ENCODE data around the gene TOX3.

The TOX3 gene

DNA sequence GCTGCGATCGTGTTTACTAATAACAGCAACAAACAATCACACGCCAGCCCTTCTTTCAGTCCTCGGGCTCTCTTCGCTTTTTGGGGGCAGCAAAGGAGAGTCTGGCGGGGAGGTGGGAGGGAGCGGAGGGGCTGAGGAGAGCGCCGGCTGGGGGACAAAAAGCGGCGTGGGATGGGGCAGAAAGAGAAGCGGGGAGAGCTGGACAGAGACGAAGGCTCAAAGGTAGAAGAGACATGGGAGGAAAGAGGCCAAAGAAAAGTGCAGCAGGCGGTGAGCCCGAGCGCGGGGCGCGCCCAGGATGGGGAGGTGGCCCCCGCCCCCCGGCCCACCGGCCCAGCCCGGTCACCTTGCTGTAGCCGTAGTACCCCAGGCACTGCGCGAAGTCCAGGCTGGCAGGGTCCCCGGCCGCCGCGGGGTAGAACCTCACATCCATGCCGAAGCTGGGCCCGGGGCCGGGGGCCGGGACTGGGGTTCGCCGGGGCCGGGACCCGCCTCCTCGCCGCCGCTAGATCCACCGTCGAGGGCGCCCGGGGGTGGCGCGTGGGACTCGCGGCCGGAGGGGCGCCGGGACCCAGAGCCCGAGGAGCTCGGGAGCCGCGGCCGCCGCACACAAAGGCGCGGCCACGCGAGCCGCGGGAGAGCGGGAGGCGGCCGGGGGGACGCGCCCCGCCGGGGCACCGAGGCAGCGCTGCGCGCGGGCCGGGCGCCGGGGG is 496 bp downstream of the TOX3 start:
- Histone ChIP-seq H3K4ac (ENCODE audit: low read length) (peak overlapping the region; percentile 81), H3K27ac (replicated peaks; ENCODE audit: low read length) (peak overlapping the region; percentile 77), H2AK5ac (ENCODE audit: low read depth, low read length) (peak overlapping the region; percentile 90), H3K14ac (ENCODE audit: low read length) (peak overlapping the region; percentile 90), H3K79me1 (ENCODE audit: low read depth, low read length) (peaks cover 7% of the 10 kb centered on the region), H2AFZ (ENCODE audit: low read length) (peak overlapping the region; percentile 64), H3K4me1 (ENCODE audit: control insufficient read depth in 2 of 2, insufficient read depth in 1 of 2, low read depth in 1 of 2, low read length in 2 of 2) (peaks cover 10 to 41% of the 10 kb centered on the region in 2 donors), H3K23ac (ENCODE audit: low read depth, low read length, poor library complexity) (peak overlapping the region; percentile 61), H3K4me3 (ENCODE audit: low read length in 2 of 2) (peak overlapping the region; percentile 90 to 98), H4K91ac (ENCODE audit: low read depth, low read length, poor library complexity) (no peak overlapping the region), H3K9me3 (replicated peaks in 1 of 2; ENCODE audit: control insufficient read depth in 2 of 2, insufficient read depth in 1 of 2, low read depth in 1 of 2, low read length in 2 of 2) (peaks cover 0 to 6% of the 10 kb centered on the region in 2 donors), H2BK15ac (ENCODE audit: low read length) (peak overlapping the region; percentile 88), H2BK5ac (ENCODE audit: low read length) (peak overlapping the region; percentile 97), H2BK120ac (ENCODE audit: low read depth, low read length) (peak overlapping the region; percentile 84), H3K36me3 (replicated peaks in 1 of 2; ENCODE audit: control insufficient read depth in 2 of 2, insufficient read depth in 2 of 2, low read length in 2 of 2) (peaks cover 0 to 18% of the 10 kb centered on the region in 2 donors), H3K18ac (ENCODE audit: low read length) (peak overlapping the region; percentile 100), H4K8ac (ENCODE audit: low read depth, low read length) (peak overlapping the region; percentile 25), H3K9ac (ENCODE audit: low read depth, low read length, poor library complexity) (peak overlapping the region; percentile 98), H2BK12ac (ENCODE audit: low read length) (no peak overlapping the region), H3K4me2 (ENCODE audit: insufficient read depth, low read length, poor library complexity, severe bottlenecking) (peak overlapping the region; percentile 23), H3K27me3 (ENCODE audit: control insufficient read depth in 3 of 3, insufficient read depth in 3 of 3, low read depth in 1 of 3, low read length in 3 of 3) (no peaks in the 10 kb centered on the region)
- DNase-seq (ENCODE audit: low spot score), result no peak
- WGBS, 2 donors (ENCODE audit: extremely low coverage in 2 of 2, insufficient read length in 2 of 2, insufficient replicate concordance in 1 of 2), result no CpG with 5 or more reads among the region's 79 CpGs

DNA sequence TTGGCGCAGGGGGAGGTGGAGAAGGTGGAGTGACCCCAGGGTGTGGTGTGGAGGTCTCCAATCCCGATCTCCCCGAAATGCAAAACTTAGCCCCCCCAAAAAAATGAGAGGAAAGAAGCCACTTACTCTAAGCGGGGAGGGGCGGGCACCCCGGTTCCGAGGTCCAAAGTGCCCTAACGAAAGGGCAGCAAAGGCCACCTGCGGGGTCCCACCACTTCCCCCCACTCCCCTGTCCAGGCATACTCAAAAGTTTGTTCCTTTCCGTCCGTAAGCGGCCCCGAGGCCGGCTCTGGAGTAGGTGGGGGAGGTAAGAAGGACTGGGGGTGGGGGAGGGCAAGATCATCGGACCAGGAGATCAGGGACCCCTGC is 1.1 kb downstream of the TOX3 start:
- Histone ChIP-seq H2BK120ac (ENCODE audit: low read depth, low read length) (no peak overlapping the region), H3K9me3 (replicated peaks in 1 of 2; ENCODE audit: control insufficient read depth in 2 of 2, insufficient read depth in 1 of 2, low read depth in 1 of 2, low read length in 2 of 2) (peaks cover 0 to 10% of the 10 kb centered on the region in 2 donors), H2BK12ac (ENCODE audit: low read length) (no peak overlapping the region), H3K27me3 (ENCODE audit: control insufficient read depth in 3 of 3, insufficient read depth in 3 of 3, low read depth in 1 of 3, low read length in 3 of 3) (no peaks in the 10 kb centered on the region), H2AK5ac (ENCODE audit: low read depth, low read length) (peak overlapping the region; percentile 90), H4K91ac (ENCODE audit: low read depth, low read length, poor library complexity) (no peak overlapping the region), H3K4me3 (ENCODE audit: low read length in 2 of 2) (peak overlapping the region; percentile 90 to 98), H3K27ac (replicated peaks; ENCODE audit: low read length) (peak overlapping the region; percentile 77), H2BK5ac (ENCODE audit: low read length) (peak overlapping the region; percentile 97), H3K36me3 (replicated peaks in 1 of 2; ENCODE audit: control insufficient read depth in 2 of 2, insufficient read depth in 2 of 2, low read length in 2 of 2) (peaks cover 3 to 23% of the 10 kb centered on the region in 2 donors), H3K79me1 (ENCODE audit: low read depth, low read length) (peaks cover 7% of the 10 kb centered on the region), H3K9ac (ENCODE audit: low read depth, low read length, poor library complexity) (peak overlapping the region; percentile 98), H2AFZ (ENCODE audit: low read length) (peak overlapping the region; percentile 64), H3K23ac (ENCODE audit: low read depth, low read length, poor library complexity) (no peak overlapping the region), H4K8ac (ENCODE audit: low read depth, low read length) (no peak overlapping the region), H3K14ac (ENCODE audit: low read length) (peak overlapping the region; percentile 95), H3K4me1 (ENCODE audit: control insufficient read depth in 2 of 2, insufficient read depth in 1 of 2, low read depth in 1 of 2, low read length in 2 of 2) (peaks cover 10 to 40% of the 10 kb centered on the region in 2 donors), H2BK15ac (ENCODE audit: low read length) (peak overlapping the region; percentile 88), H3K4ac (ENCODE audit: low read length) (peak overlapping the region; percentile 81), H3K4me2 (ENCODE audit: insufficient read depth, low read length, poor library complexity, severe bottlenecking) (peak overlapping the region; percentile 77), H3K18ac (ENCODE audit: low read length) (peak overlapping the region; percentile 100)
- WGBS, 2 donors (ENCODE audit: extremely low coverage in 2 of 2, insufficient read length in 2 of 2, insufficient replicate concordance in 1 of 2), result no CpG with 5 or more reads among the region's 15 CpGs
- no peak for DNase-seq (ENCODE audit: low spot score)

DNA sequence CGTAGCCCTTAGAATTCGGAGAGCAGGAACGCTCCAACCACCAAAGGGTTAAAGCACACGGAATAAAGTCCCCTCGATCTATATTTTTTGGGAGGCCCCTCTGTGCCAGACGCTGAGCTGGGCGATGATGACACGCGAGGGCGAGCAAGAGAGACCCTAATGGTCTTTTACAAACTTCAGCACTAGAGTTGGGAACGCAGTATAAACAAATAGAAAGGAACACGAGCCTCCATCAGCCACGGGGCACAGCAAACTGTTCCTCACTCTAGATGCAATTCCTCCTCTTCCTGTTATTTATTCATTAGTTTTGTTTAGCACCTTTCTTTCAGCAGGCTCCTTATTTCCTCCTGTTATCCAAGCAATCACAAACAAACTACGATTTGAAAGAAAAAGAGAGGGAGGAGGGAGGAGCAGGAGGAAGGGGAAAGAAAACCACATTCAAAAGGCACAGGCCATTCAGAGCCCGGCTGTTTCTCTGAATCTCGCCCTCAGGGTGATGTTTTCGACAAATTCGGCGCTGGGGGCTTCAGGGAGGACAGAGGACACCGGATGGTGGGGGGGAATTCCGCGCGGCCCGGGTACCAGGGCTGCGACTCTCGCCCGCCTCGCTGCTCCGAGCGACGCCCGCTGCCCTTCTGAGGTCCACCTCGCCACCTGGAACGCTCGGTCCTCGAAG is 1.6 kb downstream of the TOX3 start:
- no peaks in the 10 kb centered on the region for H3K27me3 ChIP-seq (ENCODE audit: control insufficient read depth in 3 of 3, insufficient read depth in 3 of 3, low read depth in 1 of 3, low read length in 3 of 3)
- peak overlapping the region; percentile 77 for H3K4me2 ChIP-seq (ENCODE audit: insufficient read depth, low read length, poor library complexity, severe bottlenecking)
- DNase-seq (ENCODE audit: low spot score), result no peak

DNA sequence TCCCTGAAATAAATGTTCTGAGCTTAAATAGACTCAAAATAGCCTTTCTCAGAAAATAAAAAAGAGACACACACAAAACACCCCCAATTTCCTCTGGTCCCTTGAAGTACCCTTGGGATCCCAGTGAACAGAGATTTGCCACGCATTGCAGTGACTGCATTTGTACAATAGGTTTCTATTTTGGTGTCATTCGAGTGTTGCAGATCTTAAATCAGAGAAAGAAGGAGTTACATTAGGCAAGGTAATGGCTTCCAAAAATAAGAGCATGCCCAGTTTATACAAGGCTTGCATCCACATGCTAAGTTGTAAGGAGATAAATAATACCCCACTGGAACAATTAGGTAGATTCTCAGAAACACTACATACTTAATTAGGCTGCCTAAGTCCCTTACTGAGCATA is 2.2 kb downstream of the TOX3 start:
- no CpG with 5 or more reads among the region's 2 CpGs for WGBS, 2 donors (ENCODE audit: extremely low coverage in 2 of 2, insufficient read length in 2 of 2, insufficient replicate concordance in 1 of 2)
- peak overlapping the region; percentile 77 for H3K27ac ChIP-seq (replicated peaks; ENCODE audit: low read length)

More for the DNA sequence above, 1.6 kb downstream of the TOX3 start:
- H3K4me3 ChIP-seq (ENCODE audit: low read length in 2 of 2), result peak overlapping the region; percentile 90 to 98
- H4K8ac ChIP-seq (ENCODE audit: low read depth, low read length), result no peak overlapping the region
- no CpG with 5 or more reads among the region's 36 CpGs for WGBS, 2 donors (ENCODE audit: extremely low coverage in 2 of 2, insufficient read length in 2 of 2, insufficient replicate concordance in 1 of 2)
- peaks cover 3 to 29% of the 10 kb centered on the region in 2 donors for H3K36me3 ChIP-seq (replicated peaks in 1 of 2; ENCODE audit: control insufficient read depth in 2 of 2, insufficient read depth in 2 of 2, low read length in 2 of 2)
- H2BK120ac ChIP-seq (ENCODE audit: low read depth, low read length), result no peak overlapping the region
- no peak overlapping the region for H2BK12ac ChIP-seq (ENCODE audit: low read length)
- no peak overlapping the region for H4K91ac ChIP-seq (ENCODE audit: low read depth, low read length, poor library complexity)
- H2AK5ac ChIP-seq (ENCODE audit: low read depth, low read length), result peak overlapping the region; percentile 90
- H3K9me3 ChIP-seq (replicated peaks in 1 of 2; ENCODE audit: control insufficient read depth in 2 of 2, insufficient read depth in 1 of 2, low read depth in 1 of 2, low read length in 2 of 2), result peaks cover 0 to 15% of the 10 kb centered on the region in 2 donors
- peak overlapping the region; percentile 77 for H3K27ac ChIP-seq (replicated peaks; ENCODE audit: low read length)
- no peak overlapping the region for H3K23ac ChIP-seq (ENCODE audit: low read depth, low read length, poor library complexity)
- H3K4me1 ChIP-seq (ENCODE audit: control insufficient read depth in 2 of 2, insufficient read depth in 1 of 2, low read depth in 1 of 2, low read length in 2 of 2), result peaks cover 10 to 38% of the 10 kb centered on the region in 2 donors
- H3K14ac ChIP-seq (ENCODE audit: low read length), result peak overlapping the region; percentile 95
- H2AFZ ChIP-seq (ENCODE audit: low read length), result peak overlapping the region; percentile 64
- peak overlapping the region; percentile 97 for H2BK5ac ChIP-seq (ENCODE audit: low read length)
- peak overlapping the region; percentile 98 for H3K9ac ChIP-seq (ENCODE audit: low read depth, low read length, poor library complexity)
- peaks cover 7% of the 10 kb centered on the region for H3K79me1 ChIP-seq (ENCODE audit: low read depth, low read length)
- peak overlapping the region; percentile 88 for H2BK15ac ChIP-seq (ENCODE audit: low read length)
- H3K18ac ChIP-seq (ENCODE audit: low read length), result peak overlapping the region; percentile 100
- H3K4ac ChIP-seq (ENCODE audit: low read length), result no peak overlapping the region

More for the DNA sequence above, 2.2 kb downstream of the TOX3 start:
- Histone ChIP-seq H4K91ac (ENCODE audit: low read depth, low read length, poor library complexity) (no peak overlapping the region), H3K4me2 (ENCODE audit: insufficient read depth, low read length, poor library complexity, severe bottlenecking) (peak overlapping the region; percentile 77), H2AFZ (ENCODE audit: low read length) (no peak overlapping the region), H3K9me3 (replicated peaks in 1 of 2; ENCODE audit: control insufficient read depth in 2 of 2, insufficient read depth in 1 of 2, low read depth in 1 of 2, low read length in 2 of 2) (peaks cover 0 to 17% of the 10 kb centered on the region in 2 donors), H2BK12ac (ENCODE audit: low read length) (no peak overlapping the region), H3K18ac (ENCODE audit: low read length) (no peak overlapping the region), H3K27me3 (ENCODE audit: control insufficient read depth in 3 of 3, insufficient read depth in 3 of 3, low read depth in 1 of 3, low read length in 3 of 3) (no peaks in the 10 kb centered on the region), H3K36me3 (replicated peaks in 1 of 2; ENCODE audit: control insufficient read depth in 2 of 2, insufficient read depth in 2 of 2, low read length in 2 of 2) (peaks cover 4 to 35% of the 10 kb centered on the region in 2 donors), H3K14ac (ENCODE audit: low read length) (no peak overlapping the region), H2BK120ac (ENCODE audit: low read depth, low read length) (no peak overlapping the region), H3K79me1 (ENCODE audit: low read depth, low read length) (peaks cover 7% of the 10 kb centered on the region), H3K4me1 (ENCODE audit: control insufficient read depth in 2 of 2, insufficient read depth in 1 of 2, low read depth in 1 of 2, low read length in 2 of 2) (peaks cover 10 to 35% of the 10 kb centered on the region in 2 donors), H3K4ac (ENCODE audit: low read length) (no peak overlapping the region), H3K9ac (ENCODE audit: low read depth, low read length, poor library complexity) (no peak overlapping the region), H3K4me3 (ENCODE audit: low read length in 2 of 2) (peak overlapping the region; percentile 90 to 98), H4K8ac (ENCODE audit: low read depth, low read length) (no peak overlapping the region), H2BK5ac (ENCODE audit: low read length) (no peak overlapping the region), H3K23ac (ENCODE audit: low read depth, low read length, poor library complexity) (no peak overlapping the region), H2AK5ac (ENCODE audit: low read depth, low read length) (no peak overlapping the region), H2BK15ac (ENCODE audit: low read length) (no peak overlapping the region)
- DNase-seq (ENCODE audit: low spot score), result no peak

Data from neuronal stem cell (in vitro differentiated cells).